Astrocyte of the spinal cord (primary cell): Measurements from ENCODE around the gene ANKS1B.
"Not testable (repeated sequence)": the region's sequence is repeated elsewhere in the genome, so short reads cannot be mapped to it uniquely, and the experiment has no call there.

Source experiments
- DNase-seq: peaks from one replicate; pipeline ENCODE4 v3.0.0; 2011; ENCODE audit warnings: low read depth, low spot score
- H3K4me3 ChIP-seq: 2 replicates; pipeline ENCODE4 v1.5.1; 2011; ENCODE audit warnings: low read depth, mild to moderate bottlenecking, low read length, moderate library complexity
- in situ Hi-C: cut with HindIII; loops from 2 replicates; pipeline ENCODE4 v1.10.0; 2017; ENCODE audit warnings: low sequenced_read_pairs
- TF ChIP-seq, protein P1 (sequence below): IDR thresholded peaks from 2 replicates; pipeline ENCODE4 v1.5.1; 2012; ENCODE audit warnings: low read depth, mild to moderate bottlenecking, low read length, inconsistent platforms

ANKS1B gene

DNA sequence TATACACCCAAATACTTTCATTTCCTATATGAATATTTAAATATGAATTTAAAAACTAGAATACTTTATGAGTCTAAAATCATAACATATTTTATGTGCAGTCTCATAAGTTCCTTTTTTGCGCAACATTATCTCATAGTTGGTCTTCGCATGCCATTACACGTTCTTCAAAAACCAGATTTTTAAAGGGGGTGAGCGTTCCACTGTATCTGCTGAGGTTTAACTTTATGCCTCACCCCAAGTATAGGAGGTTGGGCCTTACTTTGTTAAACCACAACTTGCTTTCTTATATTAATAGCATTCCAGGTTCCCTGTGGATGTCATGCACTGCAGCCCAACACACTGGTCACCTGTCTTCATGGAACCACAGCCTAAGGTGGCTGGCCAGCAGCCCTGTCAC, 1221.1 kb downstream of the ANKS1B start:
- in situ Hi-C loops: no loop called here
- TF ChIP-seq, protein P1, sequence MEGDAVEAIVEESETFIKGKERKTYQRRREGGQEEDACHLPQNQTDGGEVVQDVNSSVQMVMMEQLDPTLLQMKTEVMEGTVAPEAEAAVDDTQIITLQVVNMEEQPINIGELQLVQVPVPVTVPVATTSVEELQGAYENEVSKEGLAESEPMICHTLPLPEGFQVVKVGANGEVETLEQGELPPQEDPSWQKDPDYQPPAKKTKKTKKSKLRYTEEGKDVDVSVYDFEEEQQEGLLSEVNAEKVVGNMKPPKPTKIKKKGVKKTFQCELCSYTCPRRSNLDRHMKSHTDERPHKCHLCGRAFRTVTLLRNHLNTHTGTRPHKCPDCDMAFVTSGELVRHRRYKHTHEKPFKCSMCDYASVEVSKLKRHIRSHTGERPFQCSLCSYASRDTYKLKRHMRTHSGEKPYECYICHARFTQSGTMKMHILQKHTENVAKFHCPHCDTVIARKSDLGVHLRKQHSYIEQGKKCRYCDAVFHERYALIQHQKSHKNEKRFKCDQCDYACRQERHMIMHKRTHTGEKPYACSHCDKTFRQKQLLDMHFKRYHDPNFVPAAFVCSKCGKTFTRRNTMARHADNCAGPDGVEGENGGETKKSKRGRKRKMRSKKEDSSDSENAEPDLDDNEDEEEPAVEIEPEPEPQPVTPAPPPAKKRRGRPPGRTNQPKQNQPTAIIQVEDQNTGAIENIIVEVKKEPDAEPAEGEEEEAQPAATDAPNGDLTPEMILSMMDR: no peak
- DNase-seq: no peak
- no peak overlapping the region for H3K4me3 ChIP-seq

DNA sequence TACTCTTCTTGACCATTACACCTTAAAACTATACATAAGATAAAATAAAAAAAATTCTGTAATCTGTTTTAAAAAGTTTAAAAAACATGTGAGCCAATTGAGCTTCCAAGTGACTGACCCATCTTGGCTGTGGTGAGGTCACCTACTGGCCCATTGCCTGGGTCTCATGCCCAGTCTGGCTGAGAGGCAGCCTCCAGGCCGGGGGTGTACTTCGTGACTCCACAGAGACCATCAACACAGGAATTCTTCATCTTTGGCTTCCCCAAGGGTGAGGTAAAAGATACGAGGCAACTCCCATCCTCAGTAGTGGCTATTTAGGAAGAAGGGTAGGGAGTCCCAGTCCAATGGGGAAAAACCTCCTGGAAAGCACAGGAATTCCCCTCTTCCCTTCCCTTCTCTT, 1226.4 kb downstream of the ANKS1B start:
- H3K4me3 ChIP-seq: no peak overlapping the region
- DNase-seq: peak; percentile 64
- in situ Hi-C loops: no loop called here
- TF ChIP-seq, protein P1: no peak

DNA sequence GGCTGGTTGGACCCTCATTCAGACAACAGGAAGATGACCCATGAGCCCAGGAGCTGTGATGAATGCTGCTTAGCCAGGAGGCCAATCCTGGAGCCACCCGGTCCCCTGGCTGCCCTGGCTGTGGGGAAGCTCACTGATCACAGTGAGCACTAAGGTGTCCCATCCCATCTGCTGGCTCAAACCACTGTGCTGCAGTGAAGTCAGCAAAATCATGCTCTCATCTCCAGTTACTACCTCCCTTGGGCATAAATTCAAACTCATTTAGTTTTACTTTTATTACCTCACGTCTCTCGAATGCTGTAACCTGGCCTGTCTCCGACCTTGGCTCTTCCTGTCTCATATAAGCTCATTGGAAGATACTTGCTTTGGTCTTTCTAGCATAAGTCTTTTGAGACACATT, 1227.3 kb downstream of the ANKS1B start:
- no peak for DNase-seq
- no peak overlapping the region for H3K4me3 ChIP-seq
- in situ Hi-C loops: no loop called here
- TF ChIP-seq, protein P1: no peak

DNA sequence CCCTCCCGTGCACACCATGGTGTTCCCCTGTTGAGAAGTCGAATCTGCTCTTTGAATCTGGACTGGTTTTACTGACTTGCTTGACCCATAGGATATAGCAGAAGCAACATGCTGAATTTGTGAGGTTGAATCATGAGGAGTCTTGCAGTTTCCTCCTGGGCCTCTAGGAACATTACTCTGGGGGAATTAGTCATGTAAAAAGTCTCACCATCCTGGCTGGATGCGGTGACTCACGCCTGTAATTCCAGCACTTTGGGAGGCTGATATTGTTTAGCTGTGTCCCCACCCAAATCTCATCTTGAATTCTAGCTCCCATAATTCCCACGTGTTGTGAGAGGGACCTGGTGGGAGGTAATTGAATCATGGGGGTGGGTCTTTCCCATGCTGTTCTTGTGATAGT, 1228.9 kb downstream of the ANKS1B start:
- TF ChIP-seq, protein P1: peak; percentile 17
- in situ Hi-C loops, H3K4me3 ChIP-seq: not testable (repeated sequence)
- peak; percentile 86 for DNase-seq

DNA sequence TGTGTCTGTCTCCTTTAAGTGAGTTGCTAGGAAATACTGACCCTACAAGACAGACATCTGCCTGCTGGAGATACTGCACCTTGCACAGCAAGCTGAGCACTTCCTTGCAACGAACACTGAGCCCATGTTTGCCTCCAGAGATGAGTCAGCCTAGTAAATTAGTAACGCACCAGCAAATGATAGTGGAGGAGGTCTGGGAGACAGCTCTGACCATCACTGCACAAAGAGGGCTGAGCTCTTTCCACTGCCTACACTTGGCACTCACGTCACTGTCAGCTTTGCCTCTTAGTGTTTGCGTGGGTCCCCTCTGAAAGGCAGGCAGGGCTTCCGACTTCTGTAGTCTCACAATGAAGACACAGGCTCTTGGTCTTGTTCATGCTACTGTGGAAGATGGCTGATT, 1230.6 kb downstream of the ANKS1B start:
- in situ Hi-C loops: no loop called here
- peak; percentile 86 for DNase-seq
- TF ChIP-seq, protein P1: no peak
- H3K4me3 ChIP-seq: no peak overlapping the region

DNA sequence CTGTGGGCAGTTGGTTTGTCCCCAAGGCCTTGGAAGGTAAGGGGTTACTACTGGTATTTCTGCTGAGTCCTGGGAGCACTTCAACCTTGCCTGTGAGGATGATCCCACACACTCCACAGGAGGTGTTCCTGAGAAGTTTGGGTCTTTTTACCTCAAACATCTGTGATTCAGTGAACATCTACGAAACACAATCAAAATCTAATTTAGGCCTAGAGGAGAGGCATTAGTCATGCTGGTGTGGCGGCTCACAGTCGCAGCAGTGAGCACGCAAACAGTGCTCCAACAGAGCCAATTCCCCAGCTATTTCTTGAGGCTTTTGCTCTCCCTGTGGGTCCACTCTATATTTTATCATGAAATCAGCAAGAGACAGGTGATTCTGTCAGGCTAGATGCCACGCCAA, 1232.0 kb downstream of the ANKS1B start:
- in situ Hi-C loops: no loop called here
- TF ChIP-seq, protein P1: no peak
- H3K4me3 ChIP-seq: no peak overlapping the region
- peak; percentile 95 for DNase-seq

DNA sequence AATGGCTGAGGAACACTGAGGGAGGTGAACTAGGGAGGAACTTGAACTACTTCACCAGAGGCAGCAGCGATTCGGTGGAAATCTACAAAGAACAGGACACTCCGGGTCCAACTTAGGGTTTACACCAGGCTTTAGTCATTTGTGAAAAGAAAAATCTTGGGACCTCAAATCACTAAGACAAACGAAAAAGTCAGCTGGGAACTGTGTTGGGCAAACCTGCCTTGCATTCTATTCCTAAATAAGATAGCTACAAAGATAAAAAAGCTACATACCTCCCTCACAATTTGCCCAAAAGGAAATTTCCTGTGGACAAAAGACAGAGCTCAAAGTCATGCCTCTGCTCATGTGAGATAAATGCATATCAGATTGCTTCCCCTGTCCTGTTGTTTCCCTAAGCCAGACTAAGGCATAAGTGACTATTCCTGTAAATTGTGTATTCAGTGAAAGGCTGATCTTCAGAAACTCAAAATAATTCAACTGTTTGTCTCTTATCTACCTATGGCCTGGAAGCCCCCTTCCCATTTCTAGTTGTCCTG, 1233.1 kb downstream of the ANKS1B start:
- TF ChIP-seq, protein P1: no peak
- no peak overlapping the region for H3K4me3 ChIP-seq
- in situ Hi-C loops: no loop called here
- no peak for DNase-seq
